Endometrium (tissue), 2 donors: Measurements from ENCODE around the gene WWP2.
A peak's percentile ranks its signal among the peaks of the same experiment; 100 is the strongest.
"Not testable (repeated sequence)": the region's sequence is repeated elsewhere in the genome, so short reads cannot be mapped to it uniquely, and the experiment has no call there.

Experiments used
- FAIRE-seq: peaks from 2 replicates; lab custom pipeline; 2012; peaks lifted over from hg19 to GRCh38; lab: Jason Lieb, UNC
- donor health status: control.
- donor health status: control.

WWP2 gene

GRCh38 chr16:69943241-69944036 lies 181.3 kb downstream of the WWP2 start:
- FAIRE-seq, result peak; percentile 85

GRCh38 chr16:69950411-69950810 lies 188.3 kb downstream of the WWP2 start:
- FAIRE-seq, result not testable (repeated sequence)

- not testable (repeated sequence) for FAIRE-seq
Measured at GRCh38 chr16:69951017-69951671, 189.0 kb downstream of the WWP2 start, which contains the start of gene CLEC18A. TSS of gene CLEC18A (plus strand) at chr16:69951334. CDS start at chr16:69951367, 33 bp downstream.

- FAIRE-seq, result not testable (repeated sequence)
Measured at GRCh38 chr16:69951672-69952031, 189.5 kb downstream of the WWP2 start.

GRCh38 chr16:69952116-69952515 lies 190.0 kb downstream of the WWP2 start:
- not testable (repeated sequence) for FAIRE-seq

GRCh38 chr16:69952572-69953355 lies 190.6 kb downstream of the WWP2 start:
- not testable (repeated sequence) for FAIRE-seq

GRCh38 chr16:69954241-69954640 lies 192.1 kb downstream of the WWP2 start:
- not testable (repeated sequence) for FAIRE-seq

GRCh38 chr16:69963312-69963711 lies 201.2 kb downstream of the WWP2 start:
- not testable (repeated sequence) for FAIRE-seq

- not testable (repeated sequence) for FAIRE-seq
Measured at GRCh38 chr16:69964960-69965660, 203.0 kb downstream of the WWP2 start.

GRCh38 chr16:69965661-69966054 lies 203.5 kb downstream of the WWP2 start:
- not testable (repeated sequence) for FAIRE-seq

- not testable (repeated sequence) for FAIRE-seq
Measured at GRCh38 chr16:69967688-69968087, 205.6 kb downstream of the WWP2 start.

GRCh38 chr16:69968125-69968524 lies 206.0 kb downstream of the WWP2 start:
- not testable (repeated sequence) for FAIRE-seq

- FAIRE-seq, result not testable (repeated sequence)
Measured at GRCh38 chr16:69969657-69970056, 207.5 kb downstream of the WWP2 start.

GRCh38 chr16:69972120-69972519 lies 210.0 kb downstream of the WWP2 start:
- FAIRE-seq, result not testable (repeated sequence)

GRCh38 chr16:69972935-69973334 lies 210.8 kb downstream of the WWP2 start:
- not testable (repeated sequence) for FAIRE-seq

GRCh38 chr16:69985196-69985595 lies 223.1 kb downstream of the WWP2 start:
- FAIRE-seq, result not testable (repeated sequence)
